H9 (cell line): ENCODE measurements around the gene FCN1. TPM values are rescaled to one million over a fixed set of nuclear protein-coding genes. Genes with fewer than 3 reads are reported as not detected.

ENCODE experiments used
- DNase-seq: peaks from one replicate; pipeline ENCODE4 v3.0.0-alpha.2; 2017
- H2AFZ ChIP-seq: one replicate; pipeline ENCODE4 v1.6.1; 2013; ENCODE audit warnings: mild to moderate bottlenecking, low read length, control low read depth, moderate library complexity
- H2AK5ac ChIP-seq: 2 replicates; pipeline ENCODE4 v1.6.1; 2013; ENCODE audit warnings: low read length, control low read depth, mixed read lengths; ENCODE audit not compliant: insufficient read length
- H2BK120ac ChIP-seq: one replicate; pipeline ENCODE4 v1.6.1; 2013; ENCODE audit warnings: low read depth, mild to moderate bottlenecking, low read length, control low read depth, inconsistent platforms; ENCODE audit not compliant: poor library complexity, severe bottlenecking
- H2BK12ac ChIP-seq: 2 replicates; pipeline ENCODE4 v1.6.1; 2013; ENCODE audit warnings: low read length, control low read depth, mixed read lengths, low read depth; ENCODE audit not compliant: insufficient read length
- H2BK15ac ChIP-seq: 2 replicates; pipeline ENCODE4 v1.6.1; 2013; ENCODE audit warnings: low read depth, low read length, control low read depth
- H2BK20ac ChIP-seq: one replicate; pipeline ENCODE4 v1.6.1; 2013; ENCODE audit warnings: low read depth, mild to moderate bottlenecking, low read length, control low read depth, inconsistent platforms; ENCODE audit not compliant: poor library complexity, severe bottlenecking
- H2BK5ac ChIP-seq: 2 replicates; pipeline ENCODE4 v1.6.1; 2013; ENCODE audit warnings: low read length, control low read depth, mixed read lengths; ENCODE audit not compliant: insufficient read length
- H3K14ac ChIP-seq: 2 replicates; pipeline ENCODE4 v1.6.1; 2013; ENCODE audit warnings: low read length, control low read depth; ENCODE audit not compliant: insufficient read depth
- H3K18ac ChIP-seq: 2 replicates; pipeline ENCODE4 v1.6.1; 2013; ENCODE audit warnings: low read depth, mild to moderate bottlenecking, mixed read lengths, low read length, control low read depth; ENCODE audit not compliant: insufficient read length
- H3K23ac ChIP-seq: 2 replicates; pipeline ENCODE4 v1.6.1; 2013; ENCODE audit warnings: low read length, control low read depth, mixed read lengths, low read depth; ENCODE audit not compliant: insufficient read length
- H3K23me2 ChIP-seq: 2 replicates; pipeline ENCODE4 v1.6.1; 2013; ENCODE audit warnings: low read depth, mild to moderate bottlenecking, mixed read lengths, low read length, control low read depth; ENCODE audit not compliant: insufficient read length, poor library complexity, severe bottlenecking
- H3K27ac ChIP-seq: 2 replicates; pipeline ENCODE4 v1.5.1; 2013; ENCODE audit warnings: low read length, control low read depth, mixed read lengths, low read depth; ENCODE audit not compliant: insufficient read length
- H3K27me3 ChIP-seq: 2 replicates; pipeline ENCODE4 v1.6.1; 2013; ENCODE audit warnings: low read length, control low read depth, inconsistent platforms; ENCODE audit not compliant: insufficient read depth
- H3K4ac ChIP-seq: 2 replicates; pipeline ENCODE4 v1.6.1; 2013; ENCODE audit warnings: low read depth, mild to moderate bottlenecking, control low read depth, inconsistent platforms, low read length, moderate library complexity
- H3K4me1 ChIP-seq: 2 replicates; pipeline ENCODE4 v1.6.1; 2013; ENCODE audit warnings: low read length, control low read depth, inconsistent platforms; ENCODE audit not compliant: insufficient read depth
- H3K4me2 ChIP-seq: 2 replicates; pipeline ENCODE4 v1.6.1; 2013; ENCODE audit warnings: low read length, control low read depth, mixed read lengths; ENCODE audit not compliant: insufficient read length, insufficient read depth
- H3K56ac ChIP-seq: 2 replicates; pipeline ENCODE4 v1.6.1; 2013; ENCODE audit warnings: low read depth, mild to moderate bottlenecking, mixed read lengths, low read length, control low read depth; ENCODE audit not compliant: insufficient read length
- H3K79me1 ChIP-seq: 2 replicates; pipeline ENCODE4 v1.6.1; 2013; ENCODE audit warnings: low read depth, mild to moderate bottlenecking, moderate library complexity, low read length, control low read depth, inconsistent platforms; ENCODE audit not compliant: insufficient read depth, poor library complexity, severe bottlenecking
- H3K79me2 ChIP-seq: 2 replicates; pipeline ENCODE4 v1.6.1; 2013; ENCODE audit warnings: low read length, control low read depth, inconsistent platforms; ENCODE audit not compliant: insufficient read depth
- H3K9ac ChIP-seq: 2 replicates; pipeline ENCODE4 v1.6.1; 2013; ENCODE audit warnings: low read length, control low read depth, mixed read lengths; ENCODE audit not compliant: insufficient read length; ENCODE audit errors: extremely low read depth
- H3K9me3 ChIP-seq: one replicate; pipeline ENCODE4 v1.6.1; 2013; ENCODE audit warnings: low read depth, low read length, inconsistent platforms; ENCODE audit not compliant: control insufficient read depth
- H3T11ph ChIP-seq: one replicate; pipeline ENCODE4 v1.6.1; 2013; ENCODE audit warnings: mild to moderate bottlenecking, low read length, control low read depth, inconsistent platforms
- H4K20me1 ChIP-seq: one replicate; pipeline ENCODE4 v1.6.1; 2013; ENCODE audit not compliant: control insufficient read depth, insufficient read length, insufficient read depth
- H4K5ac ChIP-seq: 2 replicates; pipeline ENCODE4 v1.6.1; 2013; ENCODE audit warnings: low read depth, mild to moderate bottlenecking, mixed read lengths, low read length, control low read depth; ENCODE audit not compliant: insufficient read length
- H4K8ac ChIP-seq: replicated peaks from 2 replicates; pipeline ENCODE4 v1.6.1; 2013; ENCODE audit warnings: low read length, control low read depth, mixed read lengths, low read depth; ENCODE audit not compliant: insufficient read length
- H4K91ac ChIP-seq: 2 replicates; pipeline ENCODE4 v1.6.1; 2013; ENCODE audit warnings: low read depth, mild to moderate bottlenecking, moderate library complexity, mixed read lengths, low read length, control low read depth; ENCODE audit not compliant: insufficient read length
- H3K27ac Mint-ChIP-seq, 3 experiments: 2 replicates in 2 of 3; 3 replicates in 1 of 3; pipeline ENCODE4 v1.8.0; 2020 to 2021; ENCODE audit warnings: mixed read lengths in 3 of 3, mild to moderate bottlenecking in 1 of 3, moderate library complexity in 1 of 3
- H3K27me3 Mint-ChIP-seq: 2 replicates; pipeline ENCODE4 v1.8.0; 2021; ENCODE audit warnings: low read depth, mild to moderate bottlenecking, moderate library complexity, mixed read lengths
- H3K36me3 Mint-ChIP-seq, 3 experiments: 2 replicates in 2 of 3; 3 replicates in 1 of 3; pipeline ENCODE4 v1.8.0; 2020 to 2021; ENCODE audit warnings: low read depth in 3 of 3, mixed read lengths in 3 of 3; ENCODE audit not compliant: insufficient read depth in 1 of 3
- H3K4me1 Mint-ChIP-seq, 2 experiments: 2 replicates each; pipeline ENCODE4 v1.8.0; 2020; ENCODE audit warnings: mixed read lengths in 2 of 2
- H3K4me3 Mint-ChIP-seq, 2 experiments: 2 replicates in 1 of 2; 3 replicates in 1 of 2; pipeline ENCODE4 v1.8.0; 2020 to 2021; ENCODE audit warnings: mild to moderate bottlenecking in 2 of 2, mixed read lengths in 2 of 2, moderate library complexity in 1 of 2
- H3K9me3 Mint-ChIP-seq, 2 experiments: 2 replicates in 1 of 2; 3 replicates in 1 of 2; pipeline ENCODE4 v1.8.0; 2020; ENCODE audit warnings: mild to moderate bottlenecking in 2 of 2, mixed read lengths in 2 of 2, moderate library complexity in 1 of 2
- WGBS: extraction: QIAGEN DNeasy Blood & Tissue Kit; methylation state at CpG from one replicate; pipeline ENCODE4 v1.1.7; 2013; ENCODE audit warnings: missing lambda C conversion rate, low lambda C conversion rate, mixed read lengths; ENCODE audit not compliant: insufficient read length; ENCODE audit errors: extremely low coverage; 5-methylcytosine and 5-hydroxymethylcytosine counted together
- total RNA-seq: library from RNA; stranded (reverse); gene quantifications from 2 replicates; pipeline ENCODE4 v1.2.1, GENCODE V29; 2021
- TF ChIP-seq, protein P1 (sequence below): fragments of 200-600 bp; sonication (generic); conservative IDR thresholded peaks from 3 replicates; pipeline ENCODE4 v1.8.0; 2021; ENCODE audit warnings: antibody characterized with exemption, mild to moderate bottlenecking

The FCN1 gene
- total RNA-seq, 1 experiment from 2014 or later = not detected

DNA sequence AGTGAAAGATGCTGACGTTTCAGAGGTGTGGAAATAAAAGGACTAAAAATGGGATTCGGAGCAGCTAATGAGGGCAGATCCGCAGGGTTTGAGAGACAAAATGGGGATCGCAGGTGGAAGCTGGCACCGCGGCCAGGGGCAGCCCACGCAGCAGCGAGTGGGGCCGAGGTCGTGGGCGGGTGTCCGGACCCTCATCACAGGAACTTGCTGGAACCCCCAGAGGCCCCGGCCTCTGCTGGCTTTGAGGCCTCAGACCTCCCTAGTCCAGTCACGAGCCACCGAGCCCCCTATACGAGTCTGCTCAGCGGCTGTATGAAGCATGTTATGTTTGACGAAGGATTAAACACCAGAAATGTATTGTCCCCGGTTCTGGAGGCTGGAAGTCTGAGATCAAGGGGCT is 45.8 kb upstream of the FCN1 start:
- H3K4me3 Mint-ChIP-seq = no peak overlapping the region
- WGBS = no CpG with 5 or more reads among the region's 19 CpGs

More for the DNA sequence above, 45.8 kb upstream of the FCN1 start:
- no peak overlapping the region for H2BK12ac ChIP-seq
- Mint-ChIP-seq H3K27me3 (peaks cover 1% of the 10 kb centered on the region), H3K36me3 (no peaks in the 10 kb centered on the region; a peak in 1 of 7 replicates), H3K27ac (no peak overlapping the region), H3K4me1 (peaks cover 16 to 19% of the 10 kb centered on the region in 2 experiments), H3K9me3 (peaks cover 0 to 2% of the 10 kb centered on the region in 2 experiments; a peak in 1 of 5 replicates)
- H3K14ac ChIP-seq = no peak overlapping the region
- no peak overlapping the region for H2AK5ac ChIP-seq
- H3K9me3 ChIP-seq = no peaks in the 10 kb centered on the region
- H3K79me2 ChIP-seq = no peaks in the 10 kb centered on the region
- DNase-seq = no peak
- no peak overlapping the region for H3K9ac ChIP-seq
- no peak overlapping the region for H3K56ac ChIP-seq
- no peak overlapping the region for H3K4ac ChIP-seq
- H2BK20ac ChIP-seq = no peak overlapping the region
- H3K27me3 ChIP-seq = no peaks in the 10 kb centered on the region
- H4K5ac ChIP-seq = no peak overlapping the region
- no peak overlapping the region for H3K27ac ChIP-seq
- H2AFZ ChIP-seq = no peak overlapping the region
- no peaks in the 10 kb centered on the region for H4K20me1 ChIP-seq
- H3K23ac ChIP-seq = no peak overlapping the region
- H4K8ac ChIP-seq = no peak overlapping the region
- H3K79me1 ChIP-seq = no peaks in the 10 kb centered on the region
- no peaks in the 10 kb centered on the region; the same call in 1 of the 2 replicates for H3K4me1 ChIP-seq
- H2BK5ac ChIP-seq = no peak overlapping the region
- no peak overlapping the region for H3K4me2 ChIP-seq
- no peak overlapping the region for H2BK15ac ChIP-seq
- H4K91ac ChIP-seq = no peak overlapping the region
- no peaks in the 10 kb centered on the region for H3K23me2 ChIP-seq
- no peak overlapping the region for H2BK120ac ChIP-seq
- H3T11ph ChIP-seq = no peak overlapping the region
- H3K18ac ChIP-seq = no peak overlapping the region
- TF ChIP-seq, protein P1, sequence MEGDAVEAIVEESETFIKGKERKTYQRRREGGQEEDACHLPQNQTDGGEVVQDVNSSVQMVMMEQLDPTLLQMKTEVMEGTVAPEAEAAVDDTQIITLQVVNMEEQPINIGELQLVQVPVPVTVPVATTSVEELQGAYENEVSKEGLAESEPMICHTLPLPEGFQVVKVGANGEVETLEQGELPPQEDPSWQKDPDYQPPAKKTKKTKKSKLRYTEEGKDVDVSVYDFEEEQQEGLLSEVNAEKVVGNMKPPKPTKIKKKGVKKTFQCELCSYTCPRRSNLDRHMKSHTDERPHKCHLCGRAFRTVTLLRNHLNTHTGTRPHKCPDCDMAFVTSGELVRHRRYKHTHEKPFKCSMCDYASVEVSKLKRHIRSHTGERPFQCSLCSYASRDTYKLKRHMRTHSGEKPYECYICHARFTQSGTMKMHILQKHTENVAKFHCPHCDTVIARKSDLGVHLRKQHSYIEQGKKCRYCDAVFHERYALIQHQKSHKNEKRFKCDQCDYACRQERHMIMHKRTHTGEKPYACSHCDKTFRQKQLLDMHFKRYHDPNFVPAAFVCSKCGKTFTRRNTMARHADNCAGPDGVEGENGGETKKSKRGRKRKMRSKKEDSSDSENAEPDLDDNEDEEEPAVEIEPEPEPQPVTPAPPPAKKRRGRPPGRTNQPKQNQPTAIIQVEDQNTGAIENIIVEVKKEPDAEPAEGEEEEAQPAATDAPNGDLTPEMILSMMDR = no peak
